ENCODE measurements around the gene COL4A5.

- TF ChIP-seq CTCF (IDR thresholded peaks at IDR 0.05) (no peak), POLR2A (IDR thresholded peaks at IDR 0.05) (no peak)
These were observed 226.5 kb downstream of the COL4A5 start for GRCh38 chrX:108666101-108666500.
